T-cell (primary cell): ENCODE measurements around the gene PDS5B. TPM values are rescaled to one million over a fixed set of nuclear protein-coding genes. Genes with fewer than 3 reads are reported as not detected.

Experiments
- ATAC-seq, 4 experiments: fragments of 200-7000 bp in 3 of 4; fragments of 150-1000 bp in 1 of 4; cut with Tn5 transposase; replicated peaks in 1 of 4; 1 replicate in 3 of 4; 2 replicates in 1 of 4; pipeline ENCODE4 v1.10.0; 2021; ENCODE audit warnings: moderate library complexity in 3 of 4, mild to moderate bottlenecking in 2 of 4, moderate number of reproducible peaks in 1 of 4
- CTCF ChIA-PET, 2 donors: fragments of 300-600 bp; sonication (Branson Sonifier 250); formaldehyde crosslinking; loops; one replicate each; lab custom pipeline; 2022; ENCODE audit warnings: antibody characterized with exemption in 2 of 2; lab: Charles Lee
- POLR2A ChIA-PET, 2 donors: fragments of 300-600 bp; sonication (Branson Sonifier 250); formaldehyde crosslinking; loops; one replicate each; lab custom pipeline; 2022; ENCODE audit warnings: antibody characterized with exemption in 2 of 2; lab: Charles Lee
- DNase-seq, 35 experiments: peaks; one replicate each; pipeline versions ENCODE4 v3.0.0 to v3.0.0-alpha.2; 2013 to 2023
- H3K27ac ChIP-seq: one replicate; pipeline ENCODE4 v1.5.1; 2013; ENCODE audit warnings: low read length
- H3K27me3 ChIP-seq, 2 experiments: replicated peaks in 1 of 2; 1 replicate in 1 of 2; 2 replicates in 1 of 2; pipeline versions ENCODE4 v1.6.1 to v1.7.0; 2013; ENCODE audit warnings: low read length in 1 of 2, mixed read lengths in 1 of 2; ENCODE audit not compliant: control insufficient read depth in 2 of 2, insufficient read depth in 2 of 2; ENCODE audit errors: extremely low read depth in 1 of 2
- H3K36me3 ChIP-seq, 2 donors: 1 replicate in 1 of 2; 2 replicates in 1 of 2; pipeline versions ENCODE4 v1.6.1 to v1.7.0; 2013; ENCODE audit warnings: low read length in 1 of 2; ENCODE audit not compliant: control insufficient read depth in 2 of 2, insufficient read depth in 1 of 2; ENCODE audit errors: extremely low read depth in 1 of 2
- H3K4me1 ChIP-seq, 2 experiments: 1 replicate in 1 of 2; 2 replicates in 1 of 2; pipeline versions ENCODE4 v1.6.1 to v1.7.0; 2013; ENCODE audit warnings: low read length in 2 of 2, mixed read lengths in 1 of 2; ENCODE audit not compliant: insufficient read depth in 2 of 2, control insufficient read depth in 1 of 2; ENCODE audit errors: extremely low read depth in 1 of 2
- H3K4me3 ChIP-seq, 2 donors: 1 replicate in 1 of 2; 2 replicates in 1 of 2; pipeline versions ENCODE4 v1.5.1 to v1.7.0; 2013; ENCODE audit warnings: mild to moderate bottlenecking in 2 of 2, low read length in 1 of 2, moderate library complexity in 1 of 2; ENCODE audit not compliant: control insufficient read depth in 1 of 2; ENCODE audit errors: extremely low read depth in 1 of 2
- H3K9me3 ChIP-seq: 2 replicates; pipeline ENCODE4 v1.7.0; 2013
- H3K27ac Mint-ChIP-seq, 2 donors: one replicate each; pipeline ENCODE4 v1.8.0; 2020 to 2021; ENCODE audit warnings: mild to moderate bottlenecking in 2 of 2, mixed read lengths in 2 of 2
- H3K27me3 Mint-ChIP-seq, 2 donors: one replicate each; pipeline ENCODE4 v1.8.0; 2021 to 2022; ENCODE audit warnings: mixed read lengths in 2 of 2
- H3K36me3 Mint-ChIP-seq: one replicate; pipeline ENCODE4 v1.8.0; 2021; ENCODE audit warnings: mixed read lengths
- H3K4me1 Mint-ChIP-seq, 3 donors: one replicate each; pipeline ENCODE4 v1.8.0; 2020 to 2022; ENCODE audit warnings: mixed read lengths in 3 of 3, mild to moderate bottlenecking in 1 of 3
- H3K4me3 Mint-ChIP-seq, 3 donors: one replicate each; pipeline ENCODE4 v1.8.0; 2020 to 2022; ENCODE audit warnings: mild to moderate bottlenecking in 3 of 3, mixed read lengths in 3 of 3, moderate library complexity in 3 of 3
- H3K9me3 Mint-ChIP-seq, 3 donors: one replicate each; pipeline ENCODE4 v1.8.0; 2020 to 2022; ENCODE audit warnings: mixed read lengths in 3 of 3
- WGBS: methylation state at CpG from one replicate; pipeline ENCODE4 v1.1.5; 2013; ENCODE audit warnings: missing lambda C conversion rate; ENCODE audit not compliant: insufficient coverage; 5-methylcytosine and 5-hydroxymethylcytosine counted together
- total RNA-seq, 35 experiments: library from RNA in 6 of 35; stranded (reverse) in 6 of 35; fragments of 120-200 nt in 1 of 35; gene quantifications; one replicate each; pipeline versions ENCODE4 v1.2.1 to v1.2.4 and lab custom pipeline; 2013 to 2026

Gene PDS5B
- total RNA-seq, 5 donors from 2014 or later (not counting 1 experiment from before 2014, with no cell fraction given): 45.4 to 48.5 (median 46.9) TPM

DNA sequence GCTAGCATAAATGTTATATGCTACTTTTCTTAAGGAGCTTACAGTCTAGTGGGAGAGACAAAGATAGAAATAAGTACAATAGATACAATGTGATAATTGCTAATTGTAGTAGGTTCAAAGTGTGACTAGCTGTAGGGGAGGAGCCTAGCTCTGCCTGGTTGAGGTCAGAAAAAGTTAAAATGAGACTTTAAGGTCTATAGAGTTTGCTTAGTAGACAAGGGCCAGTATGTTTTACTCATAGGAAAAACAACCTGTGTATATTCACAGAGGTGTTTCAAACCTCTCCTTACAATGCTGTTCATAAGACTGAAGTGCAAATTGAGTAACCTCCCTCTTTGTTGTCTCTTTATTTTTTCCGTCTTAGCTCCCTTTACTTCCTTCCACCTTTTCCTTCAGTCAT is 56.1 kb downstream of the PDS5B start:
- POLR2A ChIA-PET: interaction anchor here (0.7 to 0.9 kb wide), 2 partner anchors 10 to 53 kb away, joined by 3 read pairs; no protein-coding TSS in a partner anchor
- no peaks in the 10 kb centered on the region for H3K9me3 ChIP-seq
- ATAC-seq (no peak), DNase-seq (no peak)
- CTCF ChIA-PET: interaction anchor here (0.6 to 4.7 kb wide), 16 partner anchors 9 to 900 kb away, joined by 3 to 30 read pairs (median 6); partner anchors contain the start of gene PDS5B (in 1 of the 2)
- H3K4me1 Mint-ChIP-seq: peaks cover 60 to 64% (median 61%) of the 10 kb centered on the region in 3 donors
- no peak overlapping the region for H3K27ac Mint-ChIP-seq
- no peaks in the 10 kb centered on the region for H3K9me3 Mint-ChIP-seq
- H3K27me3 Mint-ChIP-seq: no peaks in the 10 kb centered on the region
- H3K27ac ChIP-seq: no peak overlapping the region
- peaks cover 8 to 16% of the 10 kb centered on the region in 2 experiments for H3K4me1 ChIP-seq
- H3K36me3 Mint-ChIP-seq: no peaks in the 10 kb centered on the region
- H3K27me3 ChIP-seq: no peaks in the 10 kb centered on the region
- H3K4me3 Mint-ChIP-seq: no peak overlapping the region
- H3K36me3 ChIP-seq: no peaks in the 10 kb centered on the region
- WGBS: no CpG with 5 or more reads among the region's 1 CpG
- no peak overlapping the region for H3K4me3 ChIP-seq

DNA sequence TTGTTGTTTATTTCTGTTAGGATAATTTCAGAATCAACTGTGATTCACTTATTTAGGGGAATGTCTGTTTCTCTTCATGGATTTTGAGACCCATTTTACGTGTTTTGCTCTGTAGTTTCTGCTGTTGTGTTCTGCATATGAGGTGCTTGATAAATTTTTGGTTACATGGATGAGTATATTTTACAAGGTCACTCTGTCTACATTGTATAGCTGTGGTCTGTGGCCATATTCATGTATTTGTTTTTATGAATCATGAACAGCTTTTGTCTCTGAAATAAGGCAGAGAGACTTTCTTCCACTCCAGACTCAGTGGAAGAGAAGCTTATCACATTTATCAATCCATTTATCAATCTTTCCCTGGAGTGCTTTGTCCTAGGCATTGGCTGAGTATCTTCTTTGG is 56.6 kb downstream of the PDS5B start:
- H3K36me3 ChIP-seq: no peaks in the 10 kb centered on the region
- POLR2A ChIA-PET: interaction anchor here in 1 of 2 donors (0.7 kb wide), 1 partner anchor 393 kb away, joined by 3 read pairs; no protein-coding TSS in a partner anchor
- WGBS: 100% methylated on average over 1 of the region's 1 CpG
- peaks cover 8 to 16% of the 10 kb centered on the region in 2 experiments for H3K4me1 ChIP-seq
- Mint-ChIP-seq H3K4me1 (peaks cover 64 to 68% (median 65%) of the 10 kb centered on the region in 3 donors), H3K36me3 (no peaks in the 10 kb centered on the region), H3K27ac (no peak overlapping the region), H3K27me3 (no peaks in the 10 kb centered on the region), H3K4me3 (no peak overlapping the region), H3K9me3 (no peaks in the 10 kb centered on the region)
- H3K4me3 ChIP-seq: no peak overlapping the region
- H3K27me3 ChIP-seq: no peaks in the 10 kb centered on the region
- H3K27ac ChIP-seq: no peak overlapping the region
- DNase-seq: no peak
- H3K9me3 ChIP-seq: no peaks in the 10 kb centered on the region
- no peak for ATAC-seq
- CTCF ChIA-PET: interaction anchor here (0.6 to 4.7 kb wide), 13 partner anchors 8 to 900 kb away, joined by 3 to 30 read pairs (median 6); partner anchors contain the start of gene PDS5B (in 1 of the 2)

DNA sequence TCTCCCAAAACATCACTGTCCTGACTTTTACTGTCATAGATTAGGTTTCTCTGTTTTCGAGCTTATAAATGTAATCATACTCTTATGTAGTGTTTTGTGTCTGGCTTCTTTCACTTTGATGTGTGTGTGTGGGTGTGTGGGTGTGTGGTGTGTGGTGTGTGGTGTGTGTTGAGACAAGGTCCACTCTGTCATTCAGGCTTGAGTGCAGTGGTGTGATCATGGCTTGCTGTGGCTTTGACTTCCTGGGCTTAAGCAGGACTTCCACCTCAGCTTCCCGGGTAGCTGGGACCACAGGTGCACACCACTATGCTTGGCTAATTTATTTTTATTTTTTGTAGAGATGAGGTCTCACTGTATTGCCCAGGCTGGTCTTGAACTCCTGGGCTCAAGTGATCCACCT is 59.6 kb downstream of the PDS5B start:
- CTCF ChIA-PET: interaction anchor here (0.8 to 1.7 kb wide), 7 partner anchors 9 to 265 kb away, joined by 3 to 7 read pairs (median 4); partner anchors contain the start of gene PDS5B (in 1 of the 2)
- Mint-ChIP-seq H3K4me3 (no peak overlapping the region), H3K4me1 (peaks cover 75 to 87% (median 79%) of the 10 kb centered on the region in 3 donors), H3K27ac (peak overlapping the region; percentile 43 to 61), H3K27me3 (no peaks in the 10 kb centered on the region), H3K36me3 (peaks cover 4% of the 10 kb centered on the region), H3K9me3 (no peaks in the 10 kb centered on the region)
- H3K27ac ChIP-seq: no peak overlapping the region
- no peak overlapping the region for H3K4me3 ChIP-seq
- H3K27me3 ChIP-seq: no peaks in the 10 kb centered on the region
- H3K9me3 ChIP-seq: no peaks in the 10 kb centered on the region
- no peaks in the 10 kb centered on the region for H3K36me3 ChIP-seq
- DNase-seq (peak in 1 of 35 experiments; percentile 14), ATAC-seq (peak in 1 of 4 experiments; percentile 55)
- WGBS: 0% methylated on average over 1 of the region's 2 CpGs
- peaks cover 10 to 19% of the 10 kb centered on the region in 2 experiments for H3K4me1 ChIP-seq
- POLR2A ChIA-PET: interaction anchor here (0.5 to 0.8 kb wide), 3 partner anchors 9 to 88 kb away, joined by 3 to 4 read pairs (median 3); partner anchors contain the start of gene PDS5B (in 1 of the 2)

DNA sequence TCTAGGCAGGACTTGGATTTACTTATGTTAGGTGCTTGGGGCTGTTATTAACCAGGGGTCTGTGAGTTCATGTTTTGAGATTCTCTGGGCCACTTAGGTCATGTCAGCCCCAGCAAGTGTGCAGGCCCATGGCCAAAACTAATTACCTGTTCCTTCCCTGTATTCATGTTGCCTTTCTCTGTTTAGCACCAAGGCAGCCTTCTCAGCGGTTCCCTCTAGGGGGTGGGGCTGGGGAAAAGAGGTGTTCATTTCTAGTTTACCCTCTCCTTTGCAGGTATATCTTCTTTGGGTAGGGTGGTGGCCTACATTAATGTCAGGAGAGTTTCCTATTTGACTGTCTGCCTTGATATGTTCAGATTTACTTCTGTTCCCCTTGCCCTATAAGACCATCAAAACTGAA is 61.7 kb downstream of the PDS5B start:
- peak in 4 of 35 experiments; percentile 3 to 17 (median 14) for DNase-seq
- Histone ChIP-seq H3K4me3 (no peak overlapping the region), H3K36me3 (peaks cover 0 to 2% of the 10 kb centered on the region in 2 donors), H3K27ac (no peak overlapping the region), H3K27me3 (no peaks in the 10 kb centered on the region), H3K4me1 (peaks cover 10 to 14% of the 10 kb centered on the region in 2 experiments), H3K9me3 (no peaks in the 10 kb centered on the region)
- H3K36me3 Mint-ChIP-seq: peaks cover 7% of the 10 kb centered on the region
- ChIA-PET CTCF (interaction anchor here (0.6 to 5.7 kb wide), 6 partner anchors 21 to 208 kb away, joined by 3 to 36 read pairs (median 3); partner anchors contain the start of gene PDS5B (in 2 of the 2)), POLR2A (interaction anchor here (0.6 to 1.0 kb wide), 3 partner anchors 60 to 879 kb away, joined by 3 to 4 read pairs (median 3); no protein-coding TSS in a partner anchor)
- H3K4me1 Mint-ChIP-seq: peaks cover 61 to 70% (median 64%) of the 10 kb centered on the region in 3 donors
- H3K9me3 Mint-ChIP-seq: no peaks in the 10 kb centered on the region
- H3K27ac Mint-ChIP-seq: no peak overlapping the region
- peak in 2 of 4 experiments; percentile 28 to 35 for ATAC-seq
- WGBS: no CpG with 5 or more reads among the region's 1 CpG
- no peak overlapping the region for H3K4me3 Mint-ChIP-seq
- no peaks in the 10 kb centered on the region for H3K27me3 Mint-ChIP-seq

DNA sequence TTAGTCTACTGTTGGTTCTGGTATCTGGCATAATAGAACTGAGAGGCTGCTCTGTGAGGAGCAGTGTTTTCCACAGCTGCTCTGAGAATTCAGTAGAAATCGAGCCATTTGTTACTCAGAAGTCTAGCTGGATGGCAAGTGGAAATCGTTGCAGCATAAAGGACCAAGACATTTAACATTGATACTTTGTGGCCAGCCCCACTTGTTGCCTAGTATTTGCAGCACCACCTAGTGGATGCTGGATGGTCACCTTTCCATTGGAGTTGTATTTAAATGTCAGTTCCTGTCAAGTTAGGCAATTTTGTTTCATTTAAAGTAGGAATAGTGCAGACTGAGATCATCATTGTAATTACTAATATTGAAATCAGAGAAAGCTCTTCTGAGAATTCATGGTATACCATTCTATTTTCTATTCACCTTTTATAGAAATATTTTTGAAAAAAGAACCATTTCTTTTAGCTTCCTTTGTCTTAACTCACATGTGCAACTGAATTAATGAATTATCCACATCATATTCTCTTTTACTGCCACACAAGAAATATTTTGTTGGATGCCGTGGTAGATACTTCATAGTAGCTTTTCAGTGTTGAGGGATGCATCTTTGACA is 64.6 kb downstream of the PDS5B start:
- 33% methylated on average over 1 of the region's 3 CpGs for WGBS
- no peaks in the 10 kb centered on the region for H3K9me3 ChIP-seq
- H3K4me3 ChIP-seq: no peak overlapping the region
- peaks cover 2 to 5% of the 10 kb centered on the region in 2 experiments for H3K4me1 ChIP-seq
- no peaks in the 10 kb centered on the region for H3K27me3 ChIP-seq
- peaks cover 0 to 2% of the 10 kb centered on the region in 2 donors for H3K36me3 ChIP-seq
- no peak overlapping the region for H3K4me3 Mint-ChIP-seq
- ChIA-PET CTCF (interaction anchor here (0.5 to 5.7 kb wide), 35 partner anchors 9 to 741 kb away, joined by 3 to 36 read pairs (median 5); partner anchors contain the start of genes N4BP2L2 (in 1 of the 2) and PDS5B (in 1 of the 2)), POLR2A (interaction anchor here (0.5 to 0.6 kb wide), 2 partner anchors 16 to 124 kb away, joined by 3 to 6 read pairs; no protein-coding TSS in a partner anchor)
- peaks cover 33% of the 10 kb centered on the region for H3K36me3 Mint-ChIP-seq
- H3K27ac ChIP-seq: no peak overlapping the region
- peaks cover 0 to 3% (median 0%) of the 10 kb centered on the region in 3 donors for H3K9me3 Mint-ChIP-seq
- DNase-seq (peak in 32 of 35 experiments; percentile 7 to 77 (median 39)), ATAC-seq (peak; percentile 78 to 86 (median 84))
- no peak overlapping the region for H3K27ac Mint-ChIP-seq
- no peaks in the 10 kb centered on the region for H3K27me3 Mint-ChIP-seq
- peaks cover 43 to 64% (median 44%) of the 10 kb centered on the region in 3 donors for H3K4me1 Mint-ChIP-seq

DNA sequence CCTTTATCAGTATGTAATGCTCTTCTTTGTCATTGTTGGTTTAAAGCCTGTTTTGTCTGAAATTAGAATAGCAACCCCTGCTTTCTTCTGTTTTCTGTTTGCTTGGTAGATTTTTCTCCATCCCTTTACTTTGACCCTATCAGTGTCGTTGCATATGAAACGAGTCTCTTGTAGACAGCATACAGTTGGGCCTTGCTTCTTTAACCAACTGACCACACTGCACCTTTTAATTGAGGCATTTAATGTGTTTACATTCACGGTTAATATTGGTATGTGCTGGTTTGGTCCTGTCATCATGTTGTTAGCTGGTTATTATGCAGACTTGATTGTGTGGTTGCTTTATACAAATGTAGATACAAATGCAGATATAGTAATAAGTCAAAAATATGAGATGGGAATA is 71.1 kb downstream of the PDS5B start:
- H3K27me3 Mint-ChIP-seq: no peaks in the 10 kb centered on the region
- ChIA-PET POLR2A (interaction anchor here in 1 of 2 donors (0.7 kb wide), 1 partner anchor 16 kb away, joined by 3 read pairs; no protein-coding TSS in a partner anchor), CTCF (interaction anchor here in 1 of 2 donors (0.7 kb wide), 1 partner anchor 66 kb away, joined by 3 read pairs; no protein-coding TSS in a partner anchor)
- H3K9me3 Mint-ChIP-seq: peaks cover 0 to 4% (median 0%) of the 10 kb centered on the region in 3 donors
- Histone ChIP-seq H3K36me3 (peaks cover 2 to 7% of the 10 kb centered on the region in 2 donors), H3K9me3 (no peaks in the 10 kb centered on the region), H3K27ac (no peak overlapping the region), H3K27me3 (no peaks in the 10 kb centered on the region), H3K4me3 (no peak overlapping the region), H3K4me1 (no peaks in the 10 kb centered on the region)
- no peak overlapping the region for H3K4me3 Mint-ChIP-seq
- no CpG with 5 or more reads among the region's 3 CpGs for WGBS
- peaks cover 16 to 37% (median 22%) of the 10 kb centered on the region in 3 donors for H3K4me1 Mint-ChIP-seq
- ATAC-seq (no peak), DNase-seq (no peak)
- H3K27ac Mint-ChIP-seq: no peak overlapping the region
- peaks cover 54% of the 10 kb centered on the region for H3K36me3 Mint-ChIP-seq
